PFSK-1 (cell line): ENCODE results near the gene DLGAP4.

ENCODE experiments used
- POLR2AphosphoS5 ChIP-seq: IDR thresholded peaks from 2 replicates; pipeline ENCODE4 v1.6.1; 2012; ENCODE audit warnings: low read depth, mild to moderate bottlenecking, control low read depth, low read length, moderate library complexity
- SIN3A ChIP-seq: IDR thresholded peaks from 2 replicates; pipeline ENCODE4 v1.6.1; 2012; ENCODE audit warnings: mild to moderate bottlenecking, low read length, moderate library complexity, borderline replicate concordance; ENCODE audit not compliant: insufficient read depth
- TAF1 ChIP-seq: IDR thresholded peaks from 2 replicates; pipeline ENCODE4 v1.6.1; 2012; ENCODE audit warnings: low read length, control low read depth, borderline replicate concordance; ENCODE audit not compliant: insufficient read depth

DNA sequence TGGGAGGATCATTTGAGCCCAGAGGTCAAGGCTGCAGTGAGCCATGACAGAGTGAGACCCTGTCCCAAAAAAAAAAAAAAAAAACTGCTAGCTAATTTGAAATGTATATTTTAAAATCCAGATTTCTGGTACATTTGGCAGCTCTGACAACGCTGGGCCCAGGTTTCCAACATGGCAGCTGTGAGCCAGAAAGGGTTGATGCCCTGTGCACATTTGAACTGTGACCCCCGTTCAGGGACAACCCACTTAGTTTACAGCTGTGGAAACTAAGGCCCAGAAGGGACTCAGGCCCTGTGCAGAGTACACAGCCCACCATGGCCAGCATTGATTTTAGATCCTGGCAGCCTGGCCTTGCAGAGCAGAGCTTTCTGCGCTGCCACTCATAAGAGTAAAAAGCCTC, 179.1 kb downstream of the DLGAP4 start:
- TF ChIP-seq TAF1 (no peak), POLR2AphosphoS5 (no peak), SIN3A (no peak)
